OCI-LY1 (cell line): ENCODE measurements around the gene TIE1.

Experiments used
- H2AFZ ChIP-seq: fragments of 200-600 bp; sonication (generic), shearing (Covaris generic); 2 replicates; pipeline ENCODE4 v1.6.0; 2014; ENCODE audit warnings: antibody characterized with exemption, mild to moderate bottlenecking, low read length
- H3F3A ChIP-seq: fragments of 200-600 bp; sonication (generic), shearing (Covaris generic); 2 replicates; pipeline ENCODE4 v1.6.0; 2014; ENCODE audit warnings: mild to moderate bottlenecking, antibody characterized with exemption, low read length, moderate library complexity; ENCODE audit not compliant: insufficient read depth
- H3K27ac ChIP-seq: fragments of 200-600 bp; sonication (generic); 2 replicates; pipeline ENCODE4 v1.5.1; 2014; ENCODE audit warnings: low read length, mixed run types, mild to moderate bottlenecking, low read depth; ENCODE audit not compliant: poor library complexity, severe bottlenecking
- H3K27me3 ChIP-seq: fragments of 200-600 bp; sonication (generic); 2 replicates; pipeline ENCODE4 v1.6.0; 2014; ENCODE audit warnings: antibody characterized with exemption, mild to moderate bottlenecking, low read length, moderate library complexity; ENCODE audit not compliant: insufficient read depth
- H3K36me3 ChIP-seq: fragments of 200-600 bp; sonication (generic); 2 replicates; pipeline ENCODE4 v1.6.1; 2014; ENCODE audit warnings: mild to moderate bottlenecking, antibody characterized with exemption, low read length, moderate library complexity, mixed read lengths; ENCODE audit not compliant: insufficient read depth
- H3K4me1 ChIP-seq: fragments of 200-600 bp; sonication (generic); 2 replicates; pipeline ENCODE4 v1.5.1; 2014; ENCODE audit warnings: mild to moderate bottlenecking, low read length, moderate library complexity; ENCODE audit not compliant: insufficient read depth, severe bottlenecking
- H3K4me2 ChIP-seq: fragments of 200-600 bp; sonication (generic), shearing (Covaris generic); 2 replicates; pipeline ENCODE4 v1.6.1; 2014; ENCODE audit warnings: low read length
- H3K4me3 ChIP-seq: fragments of 200-600 bp; sonication (generic); 2 replicates; pipeline ENCODE4 v1.5.1; 2014; ENCODE audit warnings: low read length, low read depth, mild to moderate bottlenecking, mixed read lengths; ENCODE audit not compliant: poor library complexity, severe bottlenecking
- H3K79me2 ChIP-seq: fragments of 200-600 bp; shearing (Covaris generic); 2 replicates; pipeline ENCODE4 v1.6.1; 2016; ENCODE audit warnings: mixed run types, low read length, mixed read lengths; ENCODE audit not compliant: insufficient read depth
- H3K9ac ChIP-seq: fragments of 200-600 bp; sonication (generic), shearing (Covaris generic); 2 replicates; pipeline ENCODE4 v1.6.1; 2014; ENCODE audit warnings: mild to moderate bottlenecking, low read length, mixed read lengths
- H3K9me2 ChIP-seq: fragments of 200-600 bp; sonication (generic), shearing (Covaris generic); 2 replicates; pipeline ENCODE4 v1.6.1; 2014; ENCODE audit warnings: low read depth, mild to moderate bottlenecking, low read length, mixed read lengths
- H3K9me3 ChIP-seq: fragments of 200-600 bp; shearing (Covaris generic); 2 replicates; pipeline ENCODE4 v1.6.1; 2014; ENCODE audit warnings: low read length, mixed read lengths
- H4K20me1 ChIP-seq: fragments of 200-600 bp; sonication (generic), shearing (Covaris generic); 2 replicates; pipeline ENCODE4 v1.6.0; 2016; ENCODE audit warnings: mild to moderate bottlenecking, low read length; ENCODE audit not compliant: insufficient read depth
- EZH2 ChIP-seq: fragments of 200-600 bp; sonication (generic), shearing (Covaris generic); IDR thresholded peaks from 2 replicates; pipeline ENCODE4 v1.8.0; 2017; ENCODE audit warnings: borderline replicate concordance, mixed run types, mild to moderate bottlenecking, antibody characterized with exemption, low read length, moderate library complexity, mixed read lengths
- TF ChIP-seq, protein P1 (sequence below): fragments of 200-600 bp; sonication (generic), shearing (Covaris generic); IDR thresholded peaks from 2 replicates; pipeline ENCODE4 v1.5.1; 2017; ENCODE audit warnings: mild to moderate bottlenecking, antibody characterized with exemption, low read length, moderate library complexity, mixed read lengths

Gene TIE1

GRCh38 chr1:43279666-43280065, 21.1 kb upstream of the TIE1 start:
- H3K27me3 ChIP-seq, result peaks cover 6% of the 10 kb centered on the region; the same call in 1 of the 2 replicates
- H3K36me3 ChIP-seq, result no peaks in the 10 kb centered on the region

DNA sequence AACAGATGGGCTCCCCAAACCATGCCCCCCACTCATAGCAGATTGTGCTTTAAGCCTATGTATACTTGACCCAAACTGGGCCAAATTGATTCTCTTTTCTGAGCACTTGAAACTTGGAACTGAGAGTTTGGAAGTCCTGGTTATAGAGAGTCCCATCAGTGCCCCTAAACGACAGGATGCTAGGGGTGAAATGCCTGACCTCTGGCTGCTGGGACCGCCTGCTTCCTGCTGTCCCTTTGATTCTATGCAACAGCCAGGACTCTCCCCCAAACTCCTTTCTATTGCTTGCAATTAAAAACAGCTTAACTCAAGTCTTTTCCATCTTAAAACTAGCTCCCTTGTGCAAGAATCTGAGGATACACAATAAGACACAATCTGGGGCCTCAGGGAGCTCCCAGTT, 20.1 kb upstream of the TIE1 start:
- Histone ChIP-seq H3K4me2 (no peak overlapping the region), H4K20me1 (no peaks in the 10 kb centered on the region), H3K4me3 (no peak overlapping the region), H3K9me3 (no peaks in the 10 kb centered on the region), H3K79me2 (no peaks in the 10 kb centered on the region), H3K27me3 (peaks cover 5% of the 10 kb centered on the region; the same call in 1 of the 2 replicates), H3K9ac (no peak overlapping the region), H3K4me1 (no peaks in the 10 kb centered on the region), H2AFZ (no peak overlapping the region), H3K36me3 (no peaks in the 10 kb centered on the region), H3F3A (no peaks in the 10 kb centered on the region), H3K27ac (no peak overlapping the region), H3K9me2 (no peaks in the 10 kb centered on the region)
- no peak for TF ChIP-seq EZH2
- TF ChIP-seq, protein P1, sequence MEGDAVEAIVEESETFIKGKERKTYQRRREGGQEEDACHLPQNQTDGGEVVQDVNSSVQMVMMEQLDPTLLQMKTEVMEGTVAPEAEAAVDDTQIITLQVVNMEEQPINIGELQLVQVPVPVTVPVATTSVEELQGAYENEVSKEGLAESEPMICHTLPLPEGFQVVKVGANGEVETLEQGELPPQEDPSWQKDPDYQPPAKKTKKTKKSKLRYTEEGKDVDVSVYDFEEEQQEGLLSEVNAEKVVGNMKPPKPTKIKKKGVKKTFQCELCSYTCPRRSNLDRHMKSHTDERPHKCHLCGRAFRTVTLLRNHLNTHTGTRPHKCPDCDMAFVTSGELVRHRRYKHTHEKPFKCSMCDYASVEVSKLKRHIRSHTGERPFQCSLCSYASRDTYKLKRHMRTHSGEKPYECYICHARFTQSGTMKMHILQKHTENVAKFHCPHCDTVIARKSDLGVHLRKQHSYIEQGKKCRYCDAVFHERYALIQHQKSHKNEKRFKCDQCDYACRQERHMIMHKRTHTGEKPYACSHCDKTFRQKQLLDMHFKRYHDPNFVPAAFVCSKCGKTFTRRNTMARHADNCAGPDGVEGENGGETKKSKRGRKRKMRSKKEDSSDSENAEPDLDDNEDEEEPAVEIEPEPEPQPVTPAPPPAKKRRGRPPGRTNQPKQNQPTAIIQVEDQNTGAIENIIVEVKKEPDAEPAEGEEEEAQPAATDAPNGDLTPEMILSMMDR, result no peak

More at GRCh38 chr1:43279666-43280065, 21.1 kb upstream of the TIE1 start:
- TF ChIP-seq EZH2, result no peak
- TF ChIP-seq, protein P1, result no peak
- no peaks in the 10 kb centered on the region for H3K9me3 ChIP-seq
- H3K4me2 ChIP-seq, result no peak overlapping the region
- H3K4me3 ChIP-seq, result no peak overlapping the region
- no peak overlapping the region for H2AFZ ChIP-seq
- no peaks in the 10 kb centered on the region for H3F3A ChIP-seq
- no peak overlapping the region for H3K9ac ChIP-seq
- no peaks in the 10 kb centered on the region for H3K79me2 ChIP-seq
- no peak overlapping the region for H3K27ac ChIP-seq
- no peaks in the 10 kb centered on the region for H4K20me1 ChIP-seq
- H3K9me2 ChIP-seq, result no peaks in the 10 kb centered on the region
- no peaks in the 10 kb centered on the region for H3K4me1 ChIP-seq

DNA sequence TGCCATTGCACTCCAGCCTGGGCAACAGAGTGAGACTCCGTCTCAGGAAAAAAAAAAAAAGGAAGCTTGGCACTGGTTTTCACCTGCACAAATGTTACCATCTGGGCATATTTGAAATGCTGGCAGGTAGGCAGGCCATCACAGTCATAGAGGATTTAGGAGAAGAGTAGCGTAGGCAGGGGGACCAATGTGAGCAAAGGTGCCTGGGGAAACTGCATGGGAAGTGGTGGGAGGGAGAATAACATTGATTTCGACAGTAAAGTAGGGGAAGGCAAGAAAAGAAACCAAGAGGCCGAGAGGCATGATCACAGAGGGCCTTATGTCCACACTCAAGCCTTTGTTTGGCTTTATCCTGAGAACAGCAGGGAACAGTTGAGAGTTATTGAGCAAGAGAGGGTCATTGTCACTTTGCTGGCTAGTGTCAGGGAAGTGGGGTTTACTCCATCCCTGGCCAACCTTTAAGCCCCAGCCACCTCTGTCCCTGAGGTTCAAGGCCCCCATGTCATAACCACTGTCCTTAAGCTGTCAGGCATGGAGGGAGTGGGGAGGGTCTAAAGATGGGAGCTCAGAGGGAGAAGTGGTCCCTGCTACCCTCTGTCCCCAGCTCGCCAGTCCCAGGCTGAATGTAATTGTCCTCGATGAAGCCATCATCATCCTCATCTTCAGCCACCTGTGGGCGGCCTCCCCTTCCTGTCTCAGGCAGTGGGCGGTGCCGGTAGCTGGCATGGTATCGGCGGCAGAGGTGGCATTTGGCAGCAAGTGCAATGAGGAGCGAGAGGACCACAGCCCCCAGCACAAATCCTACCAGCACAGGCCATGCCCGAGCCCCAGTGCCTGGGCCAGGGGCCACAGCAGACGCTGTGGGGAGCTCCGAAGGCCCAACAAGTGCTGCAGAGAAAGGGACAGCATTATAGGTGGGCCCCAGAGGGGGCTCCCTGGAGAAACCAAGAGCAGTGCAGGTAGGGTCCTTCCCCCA, 18.3 kb upstream of the TIE1 start:
- H3K9ac ChIP-seq, result no peak overlapping the region
- H3K27me3 ChIP-seq, result no peaks in the 10 kb centered on the region
- TF ChIP-seq, protein P1, result no peak
- no peak for TF ChIP-seq EZH2
- H2AFZ ChIP-seq, result no peak overlapping the region
- no peaks in the 10 kb centered on the region for H3K9me2 ChIP-seq
- no peaks in the 10 kb centered on the region for H3F3A ChIP-seq
- no peaks in the 10 kb centered on the region for H3K36me3 ChIP-seq
- no peaks in the 10 kb centered on the region for H4K20me1 ChIP-seq
- no peak overlapping the region for H3K27ac ChIP-seq
- no peaks in the 10 kb centered on the region for H3K4me1 ChIP-seq
- no peaks in the 10 kb centered on the region for H3K79me2 ChIP-seq
- H3K9me3 ChIP-seq, result no peaks in the 10 kb centered on the region
- H3K4me2 ChIP-seq, result no peak overlapping the region
- no peak overlapping the region for H3K4me3 ChIP-seq
